NCI-H524 (cell line): Measurements from ENCODE around the gene PRPF6.

Source experiments
- DNase-seq, 2 experiments: peaks; one replicate each; lab custom pipeline; 2025; lab: John Stamatoyannopoulos, UW

PRPF6 gene

GRCh38 chr20:63945031-63945658 is 35.8 kb upstream of the PRPF6 start:
- no peak for DNase-seq

- no peak for DNase-seq
Observed at GRCh38 chr20:63945921-63946920, 34.7 kb upstream of the PRPF6 start.

GRCh38 chr20:63946986-63947637 is 33.8 kb upstream of the PRPF6 start:
- DNase-seq, result no peak

GRCh38 chr20:63947638-63948456 is 33.1 kb upstream of the PRPF6 start:
- no peak for DNase-seq

GRCh38 chr20:63950701-63951397 is 30.1 kb upstream of the PRPF6 start:
- DNase-seq, result no peak

GRCh38 chr20:63951398-63952209 is 29.3 kb upstream of the PRPF6 start:
- no peak for DNase-seq

- no peak for DNase-seq
Observed at GRCh38 chr20:63952210-63952535, 28.8 kb upstream of the PRPF6 start.

GRCh38 chr20:63952769-63953168 is 28.2 kb upstream of the PRPF6 start:
- no peak for DNase-seq

- no peak for DNase-seq
Observed at GRCh38 chr20:63953764-63954429, 27.0 kb upstream of the PRPF6 start.

GRCh38 chr20:63955281-63955826 is 25.6 kb upstream of the PRPF6 start:
- DNase-seq, result peak in 1 of 2 experiments; percentile 44

GRCh38 chr20:63955827-63956663 is 24.9 kb upstream of the PRPF6 start, which contains the start of gene UCKL1:
Gene UCKL1, minus strand, starts transcription at chr20:63956416. Its CDS starts 44 bp downstream, at chr20:63956372.
- DNase-seq, result peak; percentile 81 to 82

- no peak for DNase-seq
Observed at GRCh38 chr20:63956664-63957003, 24.3 kb upstream of the PRPF6 start.

GRCh38 chr20:63957004-63957689 is 23.8 kb upstream of the PRPF6 start:
- DNase-seq, result peak in 1 of 2 experiments; percentile 66

- DNase-seq, result no peak
Observed at GRCh38 chr20:63957690-63958441, 23.1 kb upstream of the PRPF6 start.

GRCh38 chr20:63958471-63958870 is 22.5 kb upstream of the PRPF6 start:
- DNase-seq, result no peak

- no peak for DNase-seq
Observed at GRCh38 chr20:63958964-63959698, 21.8 kb upstream of the PRPF6 start.

- no peak for DNase-seq
Observed at GRCh38 chr20:63959699-63960075, 21.2 kb upstream of the PRPF6 start.
